ENCODE measurements around the gene DPP7. TPM values are rescaled to one million over a fixed set of nuclear protein-coding genes. Genes with fewer than 3 reads are reported as not detected.

Gene DPP7
- total and polyA plus RNA-seq, 9 of the 15 experiments (the other 6 are each of a cell fraction or from before 2014, with no cell fraction given): 0.99 to 365 (median 132) TPM

DNA sequence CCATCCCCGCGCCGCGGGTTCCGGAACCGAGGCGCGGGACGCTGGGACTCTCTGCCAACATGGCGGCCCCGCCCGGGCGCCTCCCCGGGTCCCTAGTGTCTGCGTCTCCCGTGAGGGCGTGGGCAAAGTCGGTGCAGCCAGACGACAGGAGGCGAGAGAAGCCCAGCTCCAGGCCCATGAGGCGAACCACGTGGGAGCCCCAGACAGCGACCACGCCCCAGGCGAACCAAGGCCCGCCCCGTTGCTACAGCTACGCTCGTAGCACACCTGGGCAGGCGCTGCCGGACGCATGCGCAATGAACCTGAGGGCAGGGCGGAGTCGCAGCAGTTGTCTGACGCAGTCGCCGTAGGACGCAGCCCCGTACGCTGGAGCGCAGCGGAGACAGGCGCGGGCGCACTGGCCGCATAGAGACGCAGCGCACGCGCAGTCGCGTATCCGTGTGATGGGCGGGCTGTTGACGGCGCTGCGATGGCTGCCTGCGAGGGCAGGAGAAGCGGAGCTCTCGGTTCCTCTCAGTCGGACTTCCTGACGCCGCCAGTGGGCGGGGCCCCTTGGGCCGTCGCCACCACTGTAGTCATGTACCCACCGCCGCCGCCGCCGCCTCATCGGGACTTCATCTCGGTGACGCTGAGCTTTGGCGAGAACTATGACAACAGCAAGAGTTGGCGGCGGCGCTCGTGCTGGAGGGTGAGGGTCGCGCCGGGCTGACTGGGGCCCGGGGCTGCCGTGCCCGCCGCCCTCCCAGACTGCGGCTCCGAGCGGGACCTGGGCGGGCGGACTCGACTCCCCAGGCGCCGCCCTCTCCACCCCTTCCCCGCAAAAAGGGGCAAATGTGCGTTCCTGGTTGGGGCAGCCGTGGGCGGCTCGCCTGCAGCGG is 27.8 kb downstream of the DPP7 start, which contains the start of gene MAN1B1 (continued):
- 0 out of 2 replicates have a peak, but pooled peaks have one; percentile 5 for TF ChIP-seq CEBPG (CRISPR knock-in tag; IDR thresholded peaks at IDR 0.05)
- no peak for TF ChIP-seq CEBPG (tag; conservative IDR thresholded peaks at IDR 0.05 in 1 of 2, IDR thresholded peaks at IDR 0.05 in 1 of 2)
- peak; percentile 82 for TF ChIP-seq POLR2A (conservative IDR thresholded peaks at IDR 0.05)
- TF ChIP-seq E2F4 (CRISPR knock-in tag; IDR thresholded peaks at IDR 0.05; ENCODE audit: low read depth): no peak
- TF ChIP-seq E2F6 (IDR thresholded peaks at IDR 0.05; ENCODE audit: borderline replicate concordance in 1 of 2, extremely low read depth in 1 of 2, insufficient read depth in 1 of 2, insufficient read length in 1 of 2, low read depth in 1 of 2, low read length in 1 of 2, poor library complexity in 1 of 2, severe bottlenecking in 1 of 2): peak; percentile 75 to 81
- peak; percentile 100 for TF ChIP-seq ZNF24 (IDR thresholded peaks at IDR 0.05)
- TF ChIP-seq ZNF561 (CRISPR knock-in tag; conservative IDR thresholded peaks at IDR 0.05): no peak
- TF ChIP-seq VEZF1 (CRISPR knock-in tag; IDR thresholded peaks at IDR 0.05): peak; percentile 47
- TF ChIP-seq GABPA (tag; conservative IDR thresholded peaks at IDR 0.05; ENCODE audit: low read depth): peak; percentile 33; the same call in 1 of the 2 replicates
- TF ChIP-seq NELFE (IDR thresholded peaks at IDR 0.05; ENCODE audit: insufficient read depth, insufficient read length): no peak
- TF ChIP-seq DMBX1 (CRISPR knock-in tag; IDR thresholded peaks at IDR 0.05; ENCODE audit: borderline replicate concordance): 0 out of 2 replicates have a peak, but pooled peaks have one; percentile 26
- no peak for TF ChIP-seq ID3 (CRISPR knock-in tag; IDR thresholded peaks at IDR 0.05)
- TF ChIP-seq ID3 (tag; IDR thresholded peaks at IDR 0.05): 0 out of 2 replicates have a peak, but pooled peaks have one; percentile 45
- peak; percentile 95; the same call in 1 of the 2 replicates for TF ChIP-seq EP400 (IDR thresholded peaks at IDR 0.05)
- 0 out of 2 replicates have a peak, but pooled peaks have one; percentile 43 for TF ChIP-seq XRCC5 (IDR thresholded peaks at IDR 0.05; ENCODE audit: low read depth, low read length)
- no peak for TF ChIP-seq ZBTB11 (CRISPR knock-in tag; IDR thresholded peaks at IDR 0.05)
- 0 out of 4 replicates have a peak, but pooled peaks of 1 of the 2 experiments have one; percentile 18 for TF ChIP-seq RCOR1 (IDR thresholded peaks at IDR 0.05; ENCODE audit: borderline replicate concordance in 1 of 2, low read depth in 2 of 2, low read length in 2 of 2)

Data from K562 (cell line).